IPS-18a (cell line): ENCODE results near the gene DHX30.

Experiments used
- H3K27ac ChIP-seq: one replicate; pipeline ENCODE4 v1.5.1; 2013; ENCODE audit warnings: low read length
- H3K27me3 ChIP-seq: one replicate; pipeline ENCODE4 v1.6.1; 2013; ENCODE audit warnings: mild to moderate bottlenecking, low read length; ENCODE audit not compliant: control insufficient read depth, insufficient read depth
- H3K36me3 ChIP-seq: one replicate; pipeline ENCODE4 v1.6.1; 2013; ENCODE audit warnings: low read depth, low read length; ENCODE audit not compliant: control insufficient read depth
- H3K4me1 ChIP-seq: one replicate; pipeline ENCODE4 v1.6.1; 2013; ENCODE audit warnings: low read depth, low read length; ENCODE audit not compliant: control insufficient read depth
- H3K4me3 ChIP-seq: one replicate; pipeline ENCODE4 v1.5.1; 2013; ENCODE audit warnings: low read length
- H3K9ac ChIP-seq: one replicate; pipeline ENCODE4 v1.6.1; 2013; ENCODE audit warnings: mild to moderate bottlenecking, low read length, moderate library complexity
- H3K9me3 ChIP-seq: one replicate; pipeline ENCODE4 v1.6.1; 2013; ENCODE audit warnings: low read depth, low read length; ENCODE audit not compliant: control insufficient read depth

DHX30 gene

DNA sequence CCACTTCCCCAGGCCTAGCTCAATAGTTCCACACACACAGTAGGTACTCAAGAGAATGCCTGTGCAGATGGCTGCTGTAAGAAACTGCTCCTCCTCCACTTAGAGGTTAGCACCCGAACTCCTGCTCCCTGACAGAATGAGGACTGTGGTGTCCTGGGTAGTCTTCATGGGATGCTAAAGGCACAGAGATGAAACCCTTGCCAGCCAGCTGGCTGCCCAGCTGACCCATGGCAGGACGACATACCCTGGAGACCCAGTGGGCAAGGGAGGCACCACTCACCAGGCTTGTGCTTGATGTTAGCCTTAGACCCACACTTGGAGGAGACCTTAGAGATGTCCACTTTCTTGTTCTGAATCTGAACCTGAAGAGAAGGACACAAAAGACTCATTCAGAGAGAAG is 54.2 kb downstream of the DHX30 start:
- H3K9ac ChIP-seq, result no peak overlapping the region
- peaks cover 43% of the 10 kb centered on the region for H3K36me3 ChIP-seq
- H3K4me3 ChIP-seq, result no peak overlapping the region
- no peaks in the 10 kb centered on the region for H3K9me3 ChIP-seq
- H3K4me1 ChIP-seq, result no peaks in the 10 kb centered on the region
- H3K27ac ChIP-seq, result no peak overlapping the region
- no peaks in the 10 kb centered on the region for H3K27me3 ChIP-seq

DNA sequence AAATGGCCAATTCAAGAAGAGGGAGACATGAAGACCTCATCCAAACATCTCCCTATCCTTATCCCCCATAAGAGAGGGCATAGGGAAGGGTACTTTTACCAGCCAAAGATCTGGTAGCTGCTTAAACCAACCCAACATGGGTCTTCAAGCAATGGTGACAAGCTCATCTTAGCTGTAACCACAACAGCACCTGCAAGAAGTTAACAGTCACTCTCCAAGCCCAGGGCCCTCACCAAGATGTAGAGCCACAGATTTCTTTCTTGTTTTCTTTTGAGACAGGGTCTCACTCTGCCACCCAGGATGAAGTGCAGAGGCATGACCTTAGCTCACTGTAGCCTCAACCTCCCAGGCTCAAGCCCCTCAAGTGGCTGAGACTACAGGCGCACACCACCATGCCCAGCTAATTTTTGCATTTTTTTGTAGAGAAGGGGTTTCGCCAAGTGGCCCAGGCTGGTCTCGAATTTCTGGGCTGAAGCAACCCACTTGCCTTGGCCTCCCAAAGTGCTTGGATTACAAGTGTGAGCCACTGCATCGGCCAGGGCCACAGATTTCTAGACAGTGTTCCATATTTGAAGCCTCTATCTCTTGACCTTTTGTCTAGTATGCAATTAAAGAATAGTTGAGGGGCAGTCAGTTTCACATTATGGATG is 57.1 kb downstream of the DHX30 start:
- Histone ChIP-seq H3K27ac (no peak overlapping the region), H3K36me3 (peaks cover 37% of the 10 kb centered on the region), H3K9ac (no peak overlapping the region)

DNA sequence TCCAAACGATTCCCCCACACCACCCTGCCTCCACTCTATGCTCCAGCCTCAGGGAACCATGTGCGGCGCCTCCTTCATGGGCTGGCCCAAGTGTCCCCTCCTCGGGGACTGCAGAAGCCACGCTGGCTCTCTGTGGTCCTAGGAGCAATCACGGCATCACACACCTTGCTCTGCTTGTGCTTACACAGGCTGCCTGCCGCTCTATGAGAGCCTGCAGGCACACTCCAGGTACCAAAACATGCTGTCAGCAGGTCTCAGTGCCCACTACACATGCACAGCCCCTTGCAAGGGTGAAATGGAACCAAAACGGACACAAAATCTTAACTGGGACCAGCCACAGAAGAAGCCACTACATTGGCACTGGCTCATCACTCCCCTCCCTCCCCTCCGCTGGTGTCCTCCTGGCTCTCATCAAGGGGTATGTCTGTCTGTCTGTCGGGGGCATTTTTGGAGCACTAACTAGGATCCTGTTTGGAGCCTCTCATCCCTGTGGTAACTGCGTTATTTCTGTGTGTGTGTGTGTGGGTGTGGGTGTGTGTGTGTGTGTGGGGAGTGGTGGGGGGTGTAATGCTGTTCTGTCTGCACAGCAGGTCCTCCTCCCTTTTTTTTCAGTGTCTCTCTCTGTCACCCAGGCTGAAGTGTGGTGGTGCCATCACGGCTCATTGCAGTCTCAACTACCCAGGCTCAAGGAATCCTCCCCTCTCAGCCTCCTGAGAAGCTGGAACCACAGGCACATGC is 60.6 kb downstream of the DHX30 start:
- no peaks in the 10 kb centered on the region for H3K9me3 ChIP-seq
- H3K4me1 ChIP-seq, result no peaks in the 10 kb centered on the region
- H3K27ac ChIP-seq, result no peak overlapping the region
- no peak overlapping the region for H3K9ac ChIP-seq
- H3K27me3 ChIP-seq, result no peaks in the 10 kb centered on the region
- H3K36me3 ChIP-seq, result peaks cover 40% of the 10 kb centered on the region
- no peak overlapping the region for H3K4me3 ChIP-seq

More for the DNA sequence above, 57.1 kb downstream of the DHX30 start:
- Histone ChIP-seq H3K4me1 (no peaks in the 10 kb centered on the region), H3K9me3 (no peaks in the 10 kb centered on the region), H3K4me3 (no peak overlapping the region), H3K27me3 (no peaks in the 10 kb centered on the region)

DNA sequence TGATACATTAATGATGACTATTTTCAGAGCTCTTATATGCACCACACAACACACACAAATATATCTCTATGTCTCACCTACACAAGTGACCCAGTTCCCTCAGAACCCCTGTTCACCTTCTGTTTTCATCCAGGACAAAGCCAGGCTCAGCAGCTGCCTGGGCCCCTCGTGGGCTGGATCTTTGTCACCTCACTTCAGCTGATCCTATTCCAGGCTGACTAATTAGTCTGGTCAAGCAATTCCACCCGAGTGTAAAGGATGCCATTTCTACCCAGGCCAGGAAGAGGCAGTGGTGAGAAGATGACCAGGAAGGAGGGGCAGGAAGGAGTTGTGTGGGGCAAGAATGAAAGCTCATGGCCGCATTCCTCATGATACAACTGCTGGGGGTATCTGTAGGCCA is 62.3 kb downstream of the DHX30 start:
- H3K27ac ChIP-seq, result no peak overlapping the region
- no peaks in the 10 kb centered on the region for H3K27me3 ChIP-seq
- H3K9ac ChIP-seq, result no peak overlapping the region
- no peak overlapping the region for H3K4me3 ChIP-seq
- peaks cover 49% of the 10 kb centered on the region for H3K36me3 ChIP-seq
- H3K9me3 ChIP-seq, result no peaks in the 10 kb centered on the region
- H3K4me1 ChIP-seq, result no peaks in the 10 kb centered on the region

DNA sequence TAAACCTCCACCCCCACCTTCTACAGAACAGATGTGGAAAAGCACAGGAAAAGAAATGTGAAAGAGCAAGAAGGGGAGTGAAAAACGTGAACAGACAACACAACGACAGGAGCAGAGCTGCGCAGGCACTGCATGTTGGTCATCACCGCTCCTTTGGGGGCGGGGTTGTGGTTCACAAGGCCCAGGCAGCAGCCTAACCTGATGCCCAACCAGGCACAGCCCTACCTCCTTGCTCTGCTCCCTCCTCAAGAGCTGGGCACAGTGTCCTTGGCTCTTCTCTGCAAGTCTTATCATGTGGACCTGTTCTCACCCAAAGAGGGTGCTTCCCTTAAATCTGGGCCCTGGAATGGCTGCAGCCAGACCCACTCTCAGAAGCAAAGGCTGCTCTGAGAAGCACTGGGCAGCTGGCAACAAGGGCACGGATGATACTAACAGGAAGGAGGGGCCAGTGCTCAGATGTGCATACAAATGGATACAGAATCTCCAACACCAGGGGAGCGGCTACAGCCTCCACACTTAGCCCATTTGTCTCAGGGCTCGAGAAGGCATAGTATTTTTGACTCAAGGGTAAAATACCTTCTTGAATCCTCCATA is 64.6 kb downstream of the DHX30 start:
- H3K27me3 ChIP-seq, result no peaks in the 10 kb centered on the region
- H3K9ac ChIP-seq, result no peak overlapping the region
- no peak overlapping the region for H3K27ac ChIP-seq
- no peaks in the 10 kb centered on the region for H3K4me1 ChIP-seq
- H3K9me3 ChIP-seq, result no peaks in the 10 kb centered on the region
- peaks cover 61% of the 10 kb centered on the region for H3K36me3 ChIP-seq
- H3K4me3 ChIP-seq, result no peak overlapping the region

DNA sequence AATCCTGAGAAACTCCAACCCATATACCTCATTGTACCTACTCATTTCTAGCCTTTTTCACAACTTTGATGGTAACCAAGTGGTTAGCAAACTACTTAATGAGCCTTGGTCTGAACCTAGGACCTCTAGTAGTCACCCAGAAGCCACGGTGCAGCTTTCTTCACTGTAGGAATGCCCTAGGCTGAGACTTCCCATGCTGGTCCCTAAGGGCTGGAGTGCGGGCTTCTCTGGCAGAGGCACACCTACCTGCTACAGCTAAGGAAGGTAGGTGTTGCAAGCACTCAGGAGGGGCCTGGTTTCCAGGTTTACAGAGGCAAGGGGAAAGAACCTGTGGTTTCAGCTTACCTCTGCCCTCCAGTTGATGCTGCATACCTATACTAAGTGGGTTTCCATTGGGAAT is 65.4 kb downstream of the DHX30 start:
- Histone ChIP-seq H3K4me3 (no peak overlapping the region), H3K9ac (no peak overlapping the region), H3K9me3 (no peaks in the 10 kb centered on the region), H3K36me3 (peaks cover 61% of the 10 kb centered on the region), H3K4me1 (no peaks in the 10 kb centered on the region), H3K27ac (no peak overlapping the region), H3K27me3 (no peaks in the 10 kb centered on the region)

DNA sequence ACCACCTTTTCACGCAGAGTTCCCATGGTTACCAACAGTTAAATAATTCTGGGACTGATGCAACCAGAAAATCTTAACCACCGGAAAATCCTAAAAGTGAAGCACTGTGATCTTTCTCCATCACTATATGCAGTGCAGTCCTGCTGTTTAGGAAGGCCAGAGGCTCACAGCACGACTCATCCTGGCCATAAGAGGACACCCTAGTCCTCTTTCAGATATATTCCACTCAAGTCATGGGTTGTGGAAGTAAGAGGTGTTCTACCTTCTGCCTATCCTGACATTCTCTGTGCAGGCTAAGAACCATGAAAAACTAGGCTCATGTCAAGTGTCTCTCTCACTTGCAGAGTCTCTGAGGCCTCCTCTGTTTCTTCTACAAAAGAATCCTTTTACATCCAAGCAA is 67.2 kb downstream of the DHX30 start:
- no peaks in the 10 kb centered on the region for H3K4me1 ChIP-seq
- H3K27ac ChIP-seq, result no peak overlapping the region
- no peaks in the 10 kb centered on the region for H3K9me3 ChIP-seq
- H3K36me3 ChIP-seq, result peaks cover 56% of the 10 kb centered on the region
- no peak overlapping the region for H3K4me3 ChIP-seq
- H3K9ac ChIP-seq, result no peak overlapping the region
- H3K27me3 ChIP-seq, result no peaks in the 10 kb centered on the region

DNA sequence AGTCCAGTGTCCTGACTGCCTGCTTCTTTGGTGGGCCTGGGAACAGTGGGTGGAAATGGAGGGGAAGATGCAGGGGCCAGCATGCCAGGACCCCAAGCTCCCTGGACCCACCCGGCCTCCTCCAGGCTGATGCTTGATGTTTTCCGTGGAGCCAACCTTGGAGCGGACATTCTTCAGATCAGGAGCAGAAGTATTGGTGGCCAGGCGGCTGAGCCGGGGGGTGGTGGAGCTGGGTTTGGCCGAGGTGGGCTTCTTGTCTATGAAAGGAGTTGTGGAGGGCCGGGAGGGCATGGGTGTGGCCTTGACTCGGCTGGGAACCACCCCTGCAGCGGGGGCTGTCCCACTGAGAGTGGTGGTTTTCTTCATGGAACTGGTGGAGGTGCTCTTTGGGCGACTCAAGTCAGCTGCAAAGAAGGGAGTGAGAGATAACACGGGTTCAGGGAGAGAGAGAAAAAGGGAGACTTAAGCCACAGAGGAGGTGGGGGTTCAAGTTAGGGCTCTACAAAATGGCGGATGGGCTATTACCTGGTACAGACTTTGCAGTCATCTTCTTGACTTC is 67.8 kb downstream of the DHX30 start:
- H3K27ac ChIP-seq, result no peak overlapping the region
- H3K9me3 ChIP-seq, result no peaks in the 10 kb centered on the region
- no peaks in the 10 kb centered on the region for H3K27me3 ChIP-seq
- peaks cover 52% of the 10 kb centered on the region for H3K36me3 ChIP-seq
- H3K4me1 ChIP-seq, result no peaks in the 10 kb centered on the region
- no peak overlapping the region for H3K4me3 ChIP-seq
- no peak overlapping the region for H3K9ac ChIP-seq

DNA sequence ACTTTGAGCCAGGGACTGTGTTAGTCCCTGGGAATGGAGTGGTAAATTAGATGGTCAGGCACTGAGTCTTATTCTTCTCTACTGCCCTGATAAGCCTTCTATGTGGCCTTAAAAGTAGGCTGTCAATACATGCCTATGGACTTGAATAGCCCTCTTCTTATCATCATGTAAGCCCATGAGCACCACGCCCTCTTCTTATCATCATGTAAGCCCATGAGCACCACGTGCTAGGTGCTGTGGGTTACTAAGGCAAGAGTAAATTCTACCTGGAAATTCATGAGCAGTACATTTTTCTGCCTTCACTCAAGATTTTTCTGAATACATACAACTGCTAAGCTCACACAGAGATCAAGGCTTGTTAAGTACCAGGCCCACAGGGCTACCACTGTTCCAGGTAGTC is 68.5 kb downstream of the DHX30 start:
- Histone ChIP-seq H3K27me3 (no peaks in the 10 kb centered on the region), H3K27ac (no peak overlapping the region), H3K36me3 (peaks cover 52% of the 10 kb centered on the region), H3K4me1 (no peaks in the 10 kb centered on the region), H3K9ac (no peak overlapping the region), H3K4me3 (no peak overlapping the region), H3K9me3 (no peaks in the 10 kb centered on the region)

DNA sequence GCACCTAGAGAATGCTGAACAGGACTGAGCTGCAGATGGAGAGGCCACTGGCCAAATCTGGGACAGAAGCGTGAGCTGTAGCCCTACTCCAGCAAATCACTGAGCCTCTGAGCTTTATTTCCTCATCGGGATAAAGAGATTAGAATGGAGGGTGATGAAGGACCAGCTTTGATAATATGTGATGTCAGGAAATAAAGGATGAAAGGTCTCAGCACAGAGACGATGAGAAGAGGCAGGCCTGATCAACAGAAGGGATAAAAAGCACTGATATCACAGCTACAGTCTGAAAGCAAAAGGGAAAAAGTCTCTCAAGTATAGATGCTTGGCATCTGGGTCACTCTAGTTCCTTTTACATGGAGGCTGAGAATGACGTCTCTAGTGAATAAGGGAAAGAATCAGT is 70.0 kb downstream of the DHX30 start:
- H3K9ac ChIP-seq, result no peak overlapping the region
- no peaks in the 10 kb centered on the region for H3K4me1 ChIP-seq
- no peaks in the 10 kb centered on the region for H3K27me3 ChIP-seq
- no peak overlapping the region for H3K27ac ChIP-seq
- no peaks in the 10 kb centered on the region for H3K9me3 ChIP-seq
- peaks cover 40% of the 10 kb centered on the region for H3K36me3 ChIP-seq
- H3K4me3 ChIP-seq, result no peak overlapping the region

DNA sequence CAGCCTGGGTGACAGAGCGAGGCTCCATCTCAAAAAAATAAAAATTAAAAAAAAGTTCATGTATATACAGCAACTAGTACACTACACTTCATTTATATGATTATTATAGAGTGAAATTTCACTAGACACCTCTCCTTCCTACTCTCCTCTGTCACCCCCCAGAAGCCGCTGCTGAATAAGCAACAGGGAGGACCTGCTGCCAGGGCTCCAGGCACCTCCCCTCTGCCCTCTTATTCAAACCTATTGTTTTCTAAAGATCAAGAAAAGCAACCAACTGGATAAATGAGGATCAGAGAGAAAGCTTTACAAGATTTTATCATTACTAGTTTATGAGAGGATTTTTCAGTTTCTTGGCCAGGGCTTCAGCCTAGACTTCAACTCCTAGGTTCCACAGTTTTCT is 71.5 kb downstream of the DHX30 start:
- Histone ChIP-seq H3K4me1 (no peaks in the 10 kb centered on the region), H3K27ac (no peak overlapping the region), H3K9me3 (no peaks in the 10 kb centered on the region), H3K4me3 (no peak overlapping the region), H3K36me3 (peaks cover 25% of the 10 kb centered on the region), H3K9ac (no peak overlapping the region), H3K27me3 (no peaks in the 10 kb centered on the region)
